Body of pancreas (tissue), 4 donors: ENCODE measurements around the gene BAIAP2L1.

ENCODE experiments used
- CTCF ChIP-seq, 7 experiments: fragments of 450-650 bp in 4 of 7; fragments of 200-600 bp in 3 of 7; sonication (generic) in 3 of 7; IDR thresholded peaks; one replicate each; pipeline ENCODE4 v1.5.1; 2016 to 2019; ENCODE audit warnings: antibody characterized with exemption in 7 of 7
- POLR2A ChIP-seq, 3 donors: fragments of 450-650 bp; IDR thresholded peaks; one replicate each; pipeline ENCODE4 v1.6.1; 2016; ENCODE audit warnings: antibody characterized with exemption in 3 of 3, mild to moderate bottlenecking in 2 of 3

- no peak for TF ChIP-seq POLR2A (IDR thresholded peaks at IDR 0.05)
- no peak for TF ChIP-seq CTCF (IDR thresholded peaks at IDR 0.05)
These were observed 159.1 kb downstream of the BAIAP2L1 start for GRCh38 chr7:98241674-98242241.
